Kidney (tissue), 14 donors: ENCODE data around the gene NTNG1. TPM values are rescaled to one million over a fixed set of nuclear protein-coding genes. Genes with fewer than 3 reads are reported as not detected.

Experiments
- DNase-seq, 5 donors: peaks; one replicate each; pipeline ENCODE4 v3.0.0-alpha.2; 2013 to 2020
- FAIRE-seq: peaks from 2 replicates; lab custom pipeline; 2012; peaks lifted over from hg19 to GRCh38; lab: Jason Lieb, UNC
- H3K27ac ChIP-seq, 2 donors: one replicate each; pipeline ENCODE4 v1.7.0; 2013; ENCODE audit warnings: low read depth in 2 of 2, low read length in 2 of 2, inconsistent platforms in 1 of 2
- H3K27me3 ChIP-seq: one replicate; pipeline ENCODE4 v1.7.1; 2013; ENCODE audit warnings: low read length, inconsistent platforms; ENCODE audit not compliant: control insufficient read depth, insufficient read depth
- H3K36me3 ChIP-seq, 3 donors: one replicate each; pipeline versions ENCODE4 v1.7.0 to v1.7.1; 2013; ENCODE audit warnings: low read length in 3 of 3, control low read depth in 1 of 3, inconsistent platforms in 1 of 3; ENCODE audit not compliant: insufficient read depth in 3 of 3, control insufficient read depth in 2 of 3
- H3K4me1 ChIP-seq, 3 donors: one replicate each; pipeline versions ENCODE4 v1.7.0 to v1.7.1; 2013; ENCODE audit warnings: low read length in 3 of 3, inconsistent platforms in 1 of 3, low read depth in 1 of 3; ENCODE audit not compliant: control insufficient read depth in 2 of 3, insufficient read depth in 2 of 3
- H3K4me3 ChIP-seq, 3 donors: one replicate each; pipeline versions ENCODE4 v1.7.0 to v1.8.1; 2013; ENCODE audit warnings: low read length in 3 of 3, control low read depth in 1 of 3, inconsistent platforms in 1 of 3
- H3K9ac ChIP-seq, 3 donors: one replicate each; pipeline versions ENCODE4 v1.7.0 to v1.7.1; 2013; ENCODE audit warnings: low read length in 3 of 3, control low read depth in 1 of 3, inconsistent platforms in 1 of 3
- H3K9me3 ChIP-seq, 3 donors: one replicate each; pipeline versions ENCODE4 v1.7.0 to v1.7.1; 2013; ENCODE audit warnings: low read length in 3 of 3, control low read depth in 1 of 3, inconsistent platforms in 1 of 3; ENCODE audit not compliant: control insufficient read depth in 2 of 3, insufficient read depth in 1 of 3
- CTCF ChIP-seq: IDR thresholded peaks from 3 replicates; pipeline ENCODE4 v1.5.1; 2012; ENCODE audit warnings: mild to moderate bottlenecking, moderate library complexity, borderline replicate concordance; ENCODE audit not compliant: insufficient read depth; ENCODE audit errors: extremely low read depth
- intact Hi-C: fragments of 100-400 bp; cut with DNase I; formaldehyde crosslinking; loops from one replicate; pipeline ENCODE4 v1.11.1; 2022
- polyA plus RNA-seq: library from polyadenylated mRNA; stranded (reverse); fragments of 350-450 nt; fragmentation: Illumina TruSeq; extraction: RNeasy Lipid Tissue Mini Kit (QIAGEN cat#74804); gene quantifications from one replicate; pipeline ENCODE4 v1.2.3, GENCODE V29; 2014; ENCODE audit warnings: low read depth, low replicate concordance; ENCODE audit not compliant: insufficient read depth
- total RNA-seq: library from RNA; stranded (reverse); fragmentation: NEBNext Ultra II Directional; extraction: Animal tissue kit (Norgen Biotek cat#: 25700); gene quantifications from one replicate; pipeline ENCODE4 v1.2.1, GENCODE V29; 2021
- donor health status: control.
- donor health status: control.
- donor health status: control.
- donor health status: control.
- donor health status: control.
- donor health status: DM: yes; HTN: yes; CAD: no.
- donor health status: Normal renal cell carcinoma (clear cell type).

The NTNG1 gene
- total and polyA plus RNA-seq, 2 donors from 2014 or later = 2.8 to 7.7 TPM

GRCh38 chr1:107460035-107460434 is 319.2 kb downstream of the NTNG1 start:
- Histone ChIP-seq H3K27me3 (no peaks in the 10 kb centered on the region), H3K36me3 (no peaks in the 10 kb centered on the region), H3K9me3 (no peaks in the 10 kb centered on the region), H3K9ac (no peak overlapping the region), H3K4me1 (no peaks in the 10 kb centered on the region), H3K27ac (no peak overlapping the region), H3K4me3 (no peak overlapping the region)
- no peak for FAIRE-seq
- TF ChIP-seq CTCF = no peak
- peak in 3 of 5 donors; percentile 13 to 29 (median 20) for DNase-seq
- intact Hi-C loops = no loop called here

GRCh38 chr1:107464827-107465226 is 324.0 kb downstream of the NTNG1 start:
- intact Hi-C loops = no loop called here
- Histone ChIP-seq H3K27me3 (no peaks in the 10 kb centered on the region), H3K36me3 (no peaks in the 10 kb centered on the region), H3K4me3 (no peak overlapping the region), H3K9ac (no peak overlapping the region), H3K9me3 (no peaks in the 10 kb centered on the region), H3K27ac (no peak overlapping the region), H3K4me1 (no peaks in the 10 kb centered on the region)
- no peak for TF ChIP-seq CTCF
- DNase-seq (no peak), FAIRE-seq (no peak)

GRCh38 chr1:107467286-107467685 is 326.4 kb downstream of the NTNG1 start:
- no peaks in the 10 kb centered on the region for H3K9me3 ChIP-seq
- no peaks in the 10 kb centered on the region for H3K27me3 ChIP-seq
- TF ChIP-seq CTCF = no peak
- no peaks in the 10 kb centered on the region for H3K4me1 ChIP-seq
- no peak for FAIRE-seq
- DNase-seq = no peak
- H3K36me3 ChIP-seq = no peaks in the 10 kb centered on the region
- intact Hi-C loops = no loop called here
- H3K9ac ChIP-seq = no peak overlapping the region
- no peak overlapping the region for H3K4me3 ChIP-seq
- H3K27ac ChIP-seq = no peak overlapping the region

- FAIRE-seq (no peak), DNase-seq (no peak)
- intact Hi-C loops = no loop called here
- Histone ChIP-seq H3K27ac (no peak overlapping the region), H3K36me3 (no peaks in the 10 kb centered on the region), H3K9ac (no peak overlapping the region), H3K4me1 (no peaks in the 10 kb centered on the region), H3K27me3 (no peaks in the 10 kb centered on the region), H3K9me3 (no peaks in the 10 kb centered on the region), H3K4me3 (no peak overlapping the region)
- TF ChIP-seq CTCF = no peak
These were observed 327.0 kb downstream of the NTNG1 start for GRCh38 chr1:107467811-107468210.
